Measurements from ENCODE around the gene KLHL6.
A peak's percentile ranks its signal among the peaks of the same experiment; 100 is the strongest.

The KLHL6 gene

DNA sequence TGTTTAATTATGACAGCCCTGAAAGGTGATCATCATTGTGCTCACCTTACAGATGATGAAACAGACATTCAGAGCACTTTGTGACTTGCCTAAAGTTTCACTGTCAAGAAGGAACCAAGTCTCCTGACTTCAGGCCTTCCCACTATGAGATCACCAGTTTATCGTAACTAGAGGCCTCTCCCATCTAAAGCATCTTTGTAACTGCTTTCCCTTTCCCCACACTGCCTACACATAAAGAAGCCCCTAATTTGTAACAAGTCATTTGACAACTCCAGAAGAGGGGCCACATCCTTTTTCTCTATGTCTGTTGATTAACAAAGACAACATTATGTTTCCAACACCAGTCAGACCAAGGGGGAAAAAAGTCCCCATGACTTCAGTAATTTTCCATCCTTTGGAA is 1.1 kb downstream of the KLHL6 start:
- H2AFZ ChIP-seq (ENCODE audit: low read length), result no peak overlapping the region
- no peaks in the 10 kb centered on the region for H3K9me3 ChIP-seq (replicated peaks; ENCODE audit: insufficient read depth, low read length)
- H3K9ac ChIP-seq (ENCODE audit: low read length), result peak overlapping the region; percentile 71
- H3K27me3 ChIP-seq (replicated peaks; ENCODE audit: insufficient read depth, low read length), result no peaks in the 10 kb centered on the region
- peaks cover 50% of the 10 kb centered on the region for H3F3A ChIP-seq (ENCODE audit: insufficient read depth, low read length)
- H3K79me2 ChIP-seq (ENCODE audit: low read length), result peaks cover 71% of the 10 kb centered on the region
- H3K4me3 ChIP-seq (ENCODE audit: low read length), result peak overlapping the region; percentile 92
- no peaks in the 10 kb centered on the region for H3K9me2 ChIP-seq (replicated peaks; ENCODE audit: insufficient read depth, low read length)
- H3K4me1 ChIP-seq (ENCODE audit: low read length), result peaks cover 18% of the 10 kb centered on the region
- no peaks in the 10 kb centered on the region for H4K20me1 ChIP-seq (ENCODE audit: insufficient read depth, low read length)
- H3K36me3 ChIP-seq (replicated peaks; ENCODE audit: insufficient read depth, low read length), result no peaks in the 10 kb centered on the region
- peak; percentile 83 for DNase-seq
- H3K4me2 ChIP-seq (ENCODE audit: low read depth, low read length), result peak overlapping the region; percentile 79
- peak overlapping the region; percentile 85 for H3K27ac ChIP-seq (ENCODE audit: low read length)
- TF ChIP-seq, protein P1, sequence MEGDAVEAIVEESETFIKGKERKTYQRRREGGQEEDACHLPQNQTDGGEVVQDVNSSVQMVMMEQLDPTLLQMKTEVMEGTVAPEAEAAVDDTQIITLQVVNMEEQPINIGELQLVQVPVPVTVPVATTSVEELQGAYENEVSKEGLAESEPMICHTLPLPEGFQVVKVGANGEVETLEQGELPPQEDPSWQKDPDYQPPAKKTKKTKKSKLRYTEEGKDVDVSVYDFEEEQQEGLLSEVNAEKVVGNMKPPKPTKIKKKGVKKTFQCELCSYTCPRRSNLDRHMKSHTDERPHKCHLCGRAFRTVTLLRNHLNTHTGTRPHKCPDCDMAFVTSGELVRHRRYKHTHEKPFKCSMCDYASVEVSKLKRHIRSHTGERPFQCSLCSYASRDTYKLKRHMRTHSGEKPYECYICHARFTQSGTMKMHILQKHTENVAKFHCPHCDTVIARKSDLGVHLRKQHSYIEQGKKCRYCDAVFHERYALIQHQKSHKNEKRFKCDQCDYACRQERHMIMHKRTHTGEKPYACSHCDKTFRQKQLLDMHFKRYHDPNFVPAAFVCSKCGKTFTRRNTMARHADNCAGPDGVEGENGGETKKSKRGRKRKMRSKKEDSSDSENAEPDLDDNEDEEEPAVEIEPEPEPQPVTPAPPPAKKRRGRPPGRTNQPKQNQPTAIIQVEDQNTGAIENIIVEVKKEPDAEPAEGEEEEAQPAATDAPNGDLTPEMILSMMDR (IDR thresholded peaks at IDR 0.05; ENCODE audit: low read length), result no peak
- TF ChIP-seq EZH2phosphoT487 (IDR thresholded peaks at IDR 0.05; ENCODE audit: low read length), result no peak
- TF ChIP-seq EZH2 (optimal IDR thresholded peaks at IDR 0.05; ENCODE audit: low read depth, low read length), result no peak

DNA sequence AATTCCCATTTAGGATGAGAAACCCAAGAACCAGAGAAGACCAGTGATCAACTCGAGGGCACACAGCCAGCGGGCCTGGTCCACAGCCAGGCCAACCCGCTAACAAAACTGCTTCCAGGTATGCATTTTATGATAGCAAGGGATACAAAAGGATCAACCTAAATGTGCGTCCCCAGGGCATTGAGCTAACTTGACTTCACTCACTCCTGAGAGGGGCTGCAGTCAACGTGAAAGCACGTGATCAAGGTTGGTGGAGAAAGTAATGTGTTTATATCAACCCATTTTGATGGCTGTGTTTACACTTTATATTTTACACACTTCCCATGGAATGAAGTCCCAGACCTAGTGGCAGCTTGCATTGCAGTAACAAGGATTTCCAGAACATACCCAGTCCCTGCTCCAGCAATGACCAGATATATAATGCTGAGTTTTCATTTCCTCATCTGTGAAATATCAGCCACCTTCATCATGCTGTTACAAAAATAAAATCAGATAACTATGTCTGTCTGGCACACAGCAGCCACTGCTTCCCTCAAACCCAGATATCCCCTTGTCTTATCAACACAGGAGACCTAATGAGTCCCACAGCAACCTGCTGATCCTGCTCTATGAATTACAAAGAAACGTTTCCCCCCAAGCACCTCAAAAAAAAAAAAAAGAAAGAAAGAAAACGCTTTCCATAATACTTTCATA is 2.0 kb downstream of the KLHL6 start:
- TF ChIP-seq, protein P1 (IDR thresholded peaks at IDR 0.05; ENCODE audit: low read length), result no peak
- TF ChIP-seq EZH2 (optimal IDR thresholded peaks at IDR 0.05; ENCODE audit: low read depth, low read length) (no peak), EZH2phosphoT487 (IDR thresholded peaks at IDR 0.05; ENCODE audit: low read length) (no peak)
- H4K20me1 ChIP-seq (ENCODE audit: insufficient read depth, low read length), result no peaks in the 10 kb centered on the region
- H3K9ac ChIP-seq (ENCODE audit: low read length), result peak overlapping the region; percentile 71
- DNase-seq, result peak; percentile 39
- peaks cover 80% of the 10 kb centered on the region for H3K79me2 ChIP-seq (ENCODE audit: low read length)
- H3K4me2 ChIP-seq (ENCODE audit: low read depth, low read length), result peak overlapping the region; percentile 79
- H3K36me3 ChIP-seq (replicated peaks; ENCODE audit: insufficient read depth, low read length), result no peaks in the 10 kb centered on the region
- H3F3A ChIP-seq (ENCODE audit: insufficient read depth, low read length), result peaks cover 50% of the 10 kb centered on the region
- H3K9me2 ChIP-seq (replicated peaks; ENCODE audit: insufficient read depth, low read length), result no peaks in the 10 kb centered on the region
- H3K9me3 ChIP-seq (replicated peaks; ENCODE audit: insufficient read depth, low read length), result no peaks in the 10 kb centered on the region
- no peak overlapping the region for H2AFZ ChIP-seq (ENCODE audit: low read length)
- H3K27me3 ChIP-seq (replicated peaks; ENCODE audit: insufficient read depth, low read length), result no peaks in the 10 kb centered on the region
- H3K4me3 ChIP-seq (ENCODE audit: low read length), result peak overlapping the region; percentile 92
- peak overlapping the region; percentile 85 for H3K27ac ChIP-seq (ENCODE audit: low read length)
- H3K4me1 ChIP-seq (ENCODE audit: low read length), result peaks cover 18% of the 10 kb centered on the region

DNA sequence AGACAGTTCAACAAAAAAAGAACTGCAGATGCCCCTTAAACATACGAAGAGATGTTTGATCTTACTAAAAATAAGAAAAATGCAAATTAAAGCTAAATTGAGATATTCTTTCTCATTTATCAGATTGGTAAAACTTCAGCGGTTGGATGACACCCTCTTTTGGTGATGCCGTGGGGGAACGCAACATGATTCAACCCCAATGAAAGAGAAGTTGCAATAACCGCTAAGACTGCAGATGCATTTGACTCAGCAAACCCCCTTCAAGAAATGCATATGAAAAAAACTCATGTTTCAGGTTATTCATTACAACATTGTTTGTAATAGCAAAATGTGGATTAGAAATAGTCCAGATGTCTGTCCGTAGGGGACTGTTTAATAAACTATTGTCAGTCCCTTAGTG is 3.6 kb downstream of the KLHL6 start:
- Histone ChIP-seq H3F3A (ENCODE audit: insufficient read depth, low read length) (peaks cover 50% of the 10 kb centered on the region), H2AFZ (ENCODE audit: low read length) (no peak overlapping the region), H3K4me2 (ENCODE audit: low read depth, low read length) (peak overlapping the region; percentile 79), H3K9me3 (replicated peaks; ENCODE audit: insufficient read depth, low read length) (no peaks in the 10 kb centered on the region), H3K36me3 (replicated peaks; ENCODE audit: insufficient read depth, low read length) (no peaks in the 10 kb centered on the region), H3K27ac (ENCODE audit: low read length) (peak overlapping the region; percentile 85), H3K9me2 (replicated peaks; ENCODE audit: insufficient read depth, low read length) (no peaks in the 10 kb centered on the region), H3K79me2 (ENCODE audit: low read length) (peaks cover 96% of the 10 kb centered on the region), H3K9ac (ENCODE audit: low read length) (peak overlapping the region; percentile 20), H4K20me1 (ENCODE audit: insufficient read depth, low read length) (no peaks in the 10 kb centered on the region), H3K4me3 (ENCODE audit: low read length) (peak overlapping the region; percentile 92), H3K4me1 (ENCODE audit: low read length) (peaks cover 18% of the 10 kb centered on the region), H3K27me3 (replicated peaks; ENCODE audit: insufficient read depth, low read length) (no peaks in the 10 kb centered on the region)
- TF ChIP-seq EZH2 (optimal IDR thresholded peaks at IDR 0.05; ENCODE audit: low read depth, low read length) (no peak), EZH2phosphoT487 (IDR thresholded peaks at IDR 0.05; ENCODE audit: low read length) (no peak)
- TF ChIP-seq, protein P1 (IDR thresholded peaks at IDR 0.05; ENCODE audit: low read length), result peak; percentile 42
- DNase-seq, result peak; percentile 81
